ENCODE measurements around the gene UGT1A1.

DNA sequence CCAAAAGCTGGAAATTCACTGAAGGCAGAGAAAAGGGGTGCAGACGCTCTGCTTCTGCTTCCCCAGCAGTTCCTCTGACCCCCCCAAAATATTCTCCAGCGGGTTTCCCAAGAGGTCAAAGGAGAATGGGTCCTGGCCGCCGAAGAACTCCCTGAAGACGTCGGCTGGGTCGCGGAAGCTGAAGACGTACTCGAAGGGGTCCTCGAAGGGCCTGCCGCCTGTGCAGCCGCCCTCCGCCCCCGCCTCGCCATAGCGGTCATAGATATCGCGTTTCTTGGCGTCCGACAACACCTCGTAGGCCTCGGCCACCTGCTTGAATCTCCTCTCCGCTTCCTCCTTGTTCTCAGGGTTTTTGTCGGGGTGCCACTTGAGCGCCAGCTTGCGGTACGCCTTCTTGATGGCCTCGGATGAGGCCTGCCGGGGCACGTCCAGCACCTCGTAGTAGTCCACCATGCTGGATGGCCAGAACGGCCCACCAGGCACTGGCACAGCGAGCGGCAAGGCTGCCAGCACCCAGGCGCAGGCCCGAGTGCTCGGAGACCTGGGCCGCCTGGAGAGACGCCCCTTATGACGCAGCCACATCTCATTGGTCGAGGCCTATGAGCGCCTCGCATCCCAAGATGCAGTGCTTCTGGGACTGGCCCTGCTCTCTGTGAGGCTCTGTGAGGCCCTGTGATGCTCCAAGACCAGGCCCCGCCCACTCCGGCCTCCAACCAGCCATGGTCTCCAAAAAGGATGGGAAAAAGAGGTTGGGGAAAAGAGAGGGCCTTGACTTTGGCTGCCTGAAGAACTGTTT is 16.4 kb upstream of the UGT1A1 start:
- TF ChIP-seq POLR2A (IDR thresholded peaks at IDR 0.05): no peak
- TF ChIP-seq, protein P1, sequence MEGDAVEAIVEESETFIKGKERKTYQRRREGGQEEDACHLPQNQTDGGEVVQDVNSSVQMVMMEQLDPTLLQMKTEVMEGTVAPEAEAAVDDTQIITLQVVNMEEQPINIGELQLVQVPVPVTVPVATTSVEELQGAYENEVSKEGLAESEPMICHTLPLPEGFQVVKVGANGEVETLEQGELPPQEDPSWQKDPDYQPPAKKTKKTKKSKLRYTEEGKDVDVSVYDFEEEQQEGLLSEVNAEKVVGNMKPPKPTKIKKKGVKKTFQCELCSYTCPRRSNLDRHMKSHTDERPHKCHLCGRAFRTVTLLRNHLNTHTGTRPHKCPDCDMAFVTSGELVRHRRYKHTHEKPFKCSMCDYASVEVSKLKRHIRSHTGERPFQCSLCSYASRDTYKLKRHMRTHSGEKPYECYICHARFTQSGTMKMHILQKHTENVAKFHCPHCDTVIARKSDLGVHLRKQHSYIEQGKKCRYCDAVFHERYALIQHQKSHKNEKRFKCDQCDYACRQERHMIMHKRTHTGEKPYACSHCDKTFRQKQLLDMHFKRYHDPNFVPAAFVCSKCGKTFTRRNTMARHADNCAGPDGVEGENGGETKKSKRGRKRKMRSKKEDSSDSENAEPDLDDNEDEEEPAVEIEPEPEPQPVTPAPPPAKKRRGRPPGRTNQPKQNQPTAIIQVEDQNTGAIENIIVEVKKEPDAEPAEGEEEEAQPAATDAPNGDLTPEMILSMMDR (IDR thresholded peaks at IDR 0.05): no peak

Data from gastroesophageal sphincter (tissue), 3 donors.